ENCODE measurements around the gene ZGRF1.
"Not testable (repeated sequence)": the region's sequence is repeated elsewhere in the genome, so short reads cannot be mapped to it uniquely, and the experiment has no call there.

ZGRF1 gene, protein sequence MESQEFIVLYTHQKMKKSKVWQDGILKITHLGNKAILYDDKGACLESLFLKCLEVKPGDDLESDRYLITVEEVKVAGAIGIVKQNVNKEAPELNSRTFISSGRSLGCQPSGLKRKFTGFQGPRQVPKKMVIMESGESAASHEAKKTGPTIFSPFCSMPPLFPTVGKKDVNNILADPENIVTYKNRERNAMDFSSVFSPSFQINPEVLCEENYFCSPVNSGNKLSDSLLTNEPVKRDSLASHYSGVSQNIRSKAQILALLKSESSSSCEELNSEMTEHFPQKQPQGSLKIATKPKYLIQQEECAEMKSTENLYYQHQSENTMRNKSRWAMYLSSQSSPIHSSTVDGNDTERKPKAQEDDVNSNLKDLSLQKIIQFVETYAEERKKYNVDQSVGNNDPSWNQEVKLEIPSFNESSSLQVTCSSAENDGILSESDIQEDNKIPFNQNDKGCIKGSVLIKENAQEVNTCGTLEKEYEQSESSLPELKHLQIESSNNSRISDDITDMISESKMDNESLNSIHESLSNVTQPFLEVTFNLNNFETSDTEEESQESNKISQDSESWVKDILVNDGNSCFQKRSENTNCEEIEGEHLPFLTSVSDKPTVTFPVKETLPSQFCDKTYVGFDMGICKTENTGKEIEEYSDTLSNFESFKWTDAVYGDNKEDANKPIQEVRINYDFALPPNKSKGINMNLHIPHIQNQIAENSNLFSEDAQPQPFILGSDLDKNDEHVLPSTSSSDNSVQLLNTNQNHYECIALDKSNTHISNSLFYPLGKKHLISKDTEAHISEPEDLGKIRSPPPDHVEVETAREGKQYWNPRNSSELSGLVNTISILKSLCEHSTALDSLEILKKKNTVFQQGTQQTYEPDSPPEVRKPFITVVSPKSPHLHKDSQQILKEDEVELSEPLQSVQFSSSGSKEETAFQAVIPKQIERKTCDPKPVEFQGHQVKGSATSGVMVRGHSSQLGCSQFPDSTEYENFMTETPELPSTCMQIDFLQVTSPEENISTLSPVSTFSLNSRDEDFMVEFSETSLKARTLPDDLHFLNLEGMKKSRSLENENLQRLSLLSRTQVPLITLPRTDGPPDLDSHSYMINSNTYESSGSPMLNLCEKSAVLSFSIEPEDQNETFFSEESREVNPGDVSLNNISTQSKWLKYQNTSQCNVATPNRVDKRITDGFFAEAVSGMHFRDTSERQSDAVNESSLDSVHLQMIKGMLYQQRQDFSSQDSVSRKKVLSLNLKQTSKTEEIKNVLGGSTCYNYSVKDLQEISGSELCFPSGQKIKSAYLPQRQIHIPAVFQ (N-terminal part only)

DNA sequence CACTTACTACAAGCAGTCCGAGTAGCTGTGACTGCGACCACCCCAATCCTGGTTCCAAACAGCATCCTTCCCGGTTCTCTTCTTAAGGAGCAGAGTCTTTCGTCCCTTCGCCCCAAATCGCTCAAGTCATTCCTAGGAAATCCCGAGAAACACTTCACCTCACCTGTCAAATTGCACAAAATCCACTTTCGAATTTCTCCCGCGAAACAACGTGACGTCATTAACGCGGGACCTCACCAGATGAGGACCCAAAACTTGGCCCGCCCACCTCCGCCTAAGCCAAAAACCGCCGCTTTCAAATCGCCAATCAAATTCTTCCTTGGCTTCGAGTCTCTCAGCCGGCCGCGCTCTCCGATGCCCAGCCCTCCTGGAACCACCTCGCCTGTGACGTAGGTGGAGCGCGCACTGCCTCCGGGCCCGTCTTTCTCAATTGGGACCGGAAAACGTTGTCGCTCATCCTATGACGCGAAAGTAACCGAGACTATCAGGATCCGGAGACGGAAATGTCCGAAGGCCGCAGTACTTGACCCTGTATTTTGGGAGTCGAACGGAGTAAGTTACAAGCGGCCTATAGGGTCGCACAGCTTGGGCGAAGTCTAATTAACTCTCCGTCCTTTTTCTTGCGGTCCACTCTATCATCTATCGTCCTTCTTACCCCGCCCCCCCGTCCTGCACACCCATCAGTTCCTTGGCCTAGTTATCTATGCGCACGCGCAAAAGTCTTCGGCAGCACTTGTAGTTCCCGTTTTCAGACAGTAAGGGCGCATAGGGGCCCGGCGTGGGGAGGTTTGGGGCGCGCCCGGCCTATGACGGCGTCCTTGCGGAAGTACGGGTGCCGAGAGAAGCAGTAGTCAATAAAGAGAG is at the start of gene ZGRF1, which contains the start of gene LARP7:
Gene ZGRF1 (minus strand): TSS at position 222 of the 864 bp plus-strand sequence. CDS start 3,733 bp downstream, outside the sequence.
Gene LARP7 (plus strand): TSS at position 456 of the 864 bp plus-strand sequence. CDS start 7,527 bp downstream, outside the sequence.
- peak; percentile 74 to 100 (median 98) for DNase-seq

DNA sequence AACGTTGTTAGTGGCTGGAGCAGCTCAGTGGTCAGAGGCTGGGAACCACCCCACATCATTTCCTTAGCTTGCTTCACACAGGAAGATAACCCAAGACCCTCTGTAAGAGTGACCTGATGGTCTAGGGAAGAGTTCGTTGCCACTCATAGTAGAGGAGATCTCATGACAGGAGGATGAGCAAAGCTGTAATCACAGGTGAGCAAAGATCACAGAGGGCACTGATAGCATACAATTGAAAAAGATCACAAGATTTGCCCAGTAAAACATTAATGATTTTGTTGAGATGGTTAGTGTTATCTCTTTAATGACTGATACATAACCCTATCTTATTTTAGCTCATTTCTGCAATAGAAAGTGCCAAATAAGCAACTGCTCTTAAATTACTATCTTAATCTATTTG is 44.3 kb upstream of the ZGRF1 start:
- DNase-seq: no peak

DNA sequence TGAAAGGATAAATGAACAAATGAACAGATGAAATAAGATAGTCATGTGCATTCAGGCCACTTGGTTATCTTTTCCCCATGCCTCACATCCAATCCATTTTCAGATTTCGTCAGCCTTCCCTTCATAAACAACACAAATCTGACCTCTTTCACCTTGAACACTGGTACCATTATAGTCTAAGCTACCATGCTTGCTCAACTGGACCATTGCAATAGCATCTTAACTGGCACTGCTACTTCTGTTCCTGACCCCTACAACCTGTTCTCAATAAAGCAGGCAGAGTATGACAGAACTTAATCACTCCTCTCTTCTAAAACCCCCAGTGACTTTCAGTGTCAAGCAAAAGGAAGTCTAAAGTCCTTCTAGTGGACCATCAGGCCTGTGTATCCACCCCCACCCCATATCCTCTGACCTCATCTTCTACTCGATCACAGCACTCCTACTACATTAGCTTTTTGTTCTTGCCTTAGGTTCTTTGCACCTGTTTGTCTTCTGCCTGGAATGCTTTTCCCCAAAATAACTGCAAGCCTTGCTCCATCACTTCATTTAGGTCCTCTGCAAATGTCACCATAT is 40.9 kb upstream of the ZGRF1 start:
- DNase-seq: no peak

DNA sequence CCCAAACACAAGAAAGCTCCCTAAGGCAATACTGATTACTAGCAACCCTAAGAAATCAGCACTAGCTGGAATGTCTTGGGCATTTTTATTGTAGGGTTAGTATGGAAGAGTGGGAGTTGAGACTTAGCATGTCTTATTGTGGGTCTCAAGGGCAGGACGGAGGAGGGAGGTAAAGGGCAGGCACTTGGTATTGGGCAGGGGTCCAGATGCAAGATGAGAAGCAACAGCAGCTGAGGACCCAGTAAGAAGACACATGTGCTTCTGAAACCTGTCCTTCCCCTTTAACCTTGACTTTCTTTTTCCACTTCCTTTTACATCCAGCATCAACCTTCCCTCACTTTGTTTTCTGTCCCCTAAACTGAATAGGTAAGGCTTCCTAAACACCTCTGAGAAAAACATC is 37.7 kb upstream of the ZGRF1 start:
- DNase-seq: no peak

DNA sequence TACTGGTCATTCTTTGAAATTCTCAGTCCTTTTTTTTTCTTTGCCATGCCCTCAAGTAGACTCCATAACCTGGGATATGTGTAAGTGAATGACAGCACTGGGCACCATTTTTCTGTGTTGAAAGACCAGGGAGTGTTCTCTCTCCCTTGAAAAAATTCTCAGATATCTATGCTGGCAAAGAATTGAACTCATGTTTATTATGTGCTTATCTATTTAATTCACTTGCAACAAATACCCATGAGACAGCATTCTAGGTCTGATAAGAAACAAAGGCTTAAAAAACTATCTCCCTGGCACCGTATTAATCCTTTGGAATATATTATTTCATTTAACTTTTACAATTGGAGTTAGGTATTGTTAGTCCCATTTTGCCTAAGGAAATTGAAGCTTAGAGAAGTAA is 37.0 kb upstream of the ZGRF1 start:
- no peak for DNase-seq

DNA sequence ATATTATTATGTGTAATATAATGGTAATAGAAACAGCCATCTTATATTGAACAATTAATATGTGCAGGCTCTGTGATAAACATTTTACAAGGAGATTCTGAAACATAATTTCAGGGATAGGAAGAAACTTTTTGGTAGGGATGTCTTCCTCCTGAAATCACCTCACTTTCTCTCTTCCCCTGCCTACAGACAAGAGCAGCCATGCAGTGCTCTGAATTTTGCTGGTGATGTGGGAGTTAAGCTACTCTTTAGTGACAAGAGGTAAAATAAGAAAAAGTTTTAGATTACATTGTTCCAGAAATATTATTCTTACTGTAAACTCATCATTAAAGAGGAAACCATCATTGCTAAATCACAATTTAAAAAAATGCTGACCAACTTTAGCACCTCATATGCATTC is 36.4 kb upstream of the ZGRF1 start:
- no peak for DNase-seq

DNA sequence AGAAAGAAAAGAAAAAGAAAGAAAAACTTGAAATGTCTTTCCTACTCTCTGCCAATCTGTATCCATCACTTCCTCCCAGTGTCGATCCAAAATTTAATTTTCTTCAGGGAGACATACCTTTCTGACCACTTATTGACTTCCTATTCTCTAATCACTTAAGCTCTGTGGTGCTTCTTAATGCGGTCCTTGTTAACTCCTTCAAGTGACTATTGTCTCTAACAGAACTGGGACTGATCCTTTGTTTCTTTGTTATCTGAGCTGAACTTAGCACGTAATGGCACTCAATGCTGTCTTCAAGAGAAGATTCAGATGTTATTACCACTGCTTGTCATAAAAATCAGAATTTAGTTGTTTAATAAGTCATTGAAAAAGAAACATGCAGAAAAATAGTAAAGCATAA is 31.4 kb upstream of the ZGRF1 start:
- DNase-seq: no peak

DNA sequence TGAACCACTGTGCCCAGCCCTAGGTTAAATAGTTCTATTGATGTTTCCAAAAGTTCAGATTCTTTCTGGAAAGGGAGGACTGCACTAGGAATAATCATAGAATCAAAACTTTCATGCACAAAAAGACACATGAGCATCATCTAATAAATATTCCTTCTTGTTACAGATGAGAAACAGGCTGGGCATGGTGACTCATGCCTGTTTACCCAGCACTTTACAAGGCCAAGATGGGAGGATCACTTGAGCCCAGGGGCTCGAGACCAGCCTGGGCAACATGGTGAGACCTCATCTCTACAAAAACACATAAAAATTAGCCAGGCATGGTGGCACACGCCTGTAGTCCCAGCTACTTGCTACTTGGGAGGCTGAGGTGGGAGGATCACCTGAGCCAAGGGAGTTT is 27.9 kb upstream of the ZGRF1 start:
- no peak for DNase-seq

DNA sequence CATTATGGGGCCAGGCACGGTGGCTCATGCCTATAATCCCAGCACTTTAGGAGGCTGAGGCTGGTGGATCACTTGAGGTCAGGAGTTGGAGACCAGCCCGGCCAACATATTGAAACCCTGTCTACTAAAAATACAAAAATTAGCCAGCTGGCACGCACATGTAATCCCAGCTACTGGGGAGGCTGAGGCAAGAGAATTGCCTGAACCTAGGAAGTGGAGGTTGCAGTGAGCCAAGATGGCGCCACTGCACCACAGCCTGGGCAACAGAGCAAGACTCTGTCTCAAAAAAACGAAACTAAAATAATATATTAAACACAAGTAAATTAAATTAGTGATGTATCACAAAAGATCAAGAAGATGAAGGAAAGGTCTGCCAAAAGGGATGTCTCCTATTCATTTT is 19.4 kb upstream of the ZGRF1 start:
- not testable (repeated sequence) for DNase-seq

DNA sequence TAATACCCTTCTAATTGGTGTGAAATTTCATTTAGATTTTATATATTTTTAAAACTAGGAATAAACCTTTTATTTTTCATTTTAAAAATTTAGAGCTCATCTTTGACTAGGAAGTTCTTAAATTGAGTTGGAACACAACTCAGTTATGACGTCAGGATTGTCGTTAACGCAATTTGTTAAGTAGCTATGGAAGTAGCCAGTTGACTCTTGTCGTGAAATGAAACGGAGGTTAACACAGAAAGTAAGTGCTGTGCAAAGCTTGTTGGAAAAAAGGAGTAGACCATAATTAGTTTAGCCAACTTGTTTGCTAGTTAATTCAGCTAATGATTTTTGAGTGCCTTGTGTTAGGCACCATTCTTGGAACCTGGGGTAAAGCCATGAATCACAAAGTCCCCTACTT is 18.6 kb upstream of the ZGRF1 start:
- DNase-seq: no peak

DNA sequence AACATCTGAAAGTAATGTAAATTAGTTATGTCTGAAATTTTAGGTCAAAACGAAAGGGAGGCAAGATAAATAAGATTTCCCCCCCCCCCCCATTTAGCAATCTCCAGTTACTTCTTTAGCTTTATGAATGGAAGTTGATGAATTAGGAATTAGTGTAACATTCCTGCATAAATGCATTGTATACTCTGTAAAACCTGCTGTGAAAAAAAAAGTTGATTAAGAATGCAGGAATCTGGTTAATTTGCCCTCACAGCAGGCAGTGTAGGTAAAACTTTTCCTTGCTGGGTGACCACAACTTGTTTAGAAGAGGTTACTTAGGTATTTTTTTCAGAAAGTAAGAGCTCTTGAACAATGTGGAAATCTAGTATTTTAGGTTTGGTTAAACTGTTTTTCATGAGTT is 15.5 kb upstream of the ZGRF1 start:
- no peak for DNase-seq

DNA sequence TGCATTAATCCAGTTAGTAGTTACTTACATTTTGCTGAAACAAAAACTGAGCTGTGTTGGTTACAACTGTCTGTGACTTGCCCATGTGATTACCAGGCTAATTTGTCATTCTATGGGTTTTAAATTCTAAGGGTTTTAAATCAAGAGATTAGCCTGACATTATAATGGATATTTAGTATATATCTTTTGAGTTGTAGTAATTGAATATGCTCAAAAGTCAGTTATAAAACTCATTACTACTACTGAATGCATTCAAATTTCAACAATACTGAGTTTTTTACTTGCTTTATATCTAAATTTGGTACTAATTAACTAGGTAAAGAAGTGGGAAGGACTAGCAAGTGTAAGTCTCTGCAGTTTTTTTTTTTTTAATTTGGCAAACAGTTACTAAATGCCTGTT is 14.9 kb upstream of the ZGRF1 start:
- no peak for DNase-seq

DNA sequence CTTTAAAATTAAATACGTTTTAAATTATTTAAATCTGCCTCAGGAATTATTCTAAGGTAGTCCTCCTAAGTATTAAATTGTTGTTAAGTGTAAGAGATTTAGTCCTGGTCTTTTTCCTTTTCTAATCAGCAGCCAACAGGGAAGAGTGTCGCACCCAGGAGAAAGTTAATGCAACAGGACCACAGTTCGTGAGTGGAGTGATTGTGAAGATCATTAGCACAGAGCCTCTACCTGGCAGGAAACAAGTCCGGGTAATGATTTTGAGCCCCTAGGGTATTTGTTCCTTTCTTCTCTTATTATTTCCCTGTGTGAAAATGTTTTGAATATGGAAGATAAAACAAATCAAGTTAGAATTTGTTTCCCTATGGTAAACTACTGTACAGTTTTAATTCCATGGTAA is 13.6 kb upstream of the ZGRF1 start:
- DNase-seq: no peak

DNA sequence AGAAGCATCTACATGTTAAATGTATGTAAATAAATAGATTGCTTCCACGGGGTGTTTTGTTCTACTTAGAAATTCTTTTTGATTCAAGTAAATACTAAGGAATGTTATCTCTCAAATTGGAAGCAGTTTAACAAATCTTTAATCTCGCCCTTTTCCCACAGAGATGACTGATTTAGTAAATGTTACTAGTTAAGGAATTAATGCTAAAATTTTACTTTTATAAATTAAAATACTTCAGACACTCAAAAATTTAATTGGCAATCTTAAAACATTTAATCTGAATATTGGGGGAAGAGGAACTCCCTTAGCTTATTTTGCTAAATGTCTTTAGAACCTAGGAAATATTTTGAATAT is 12.3 kb upstream of the ZGRF1 start:
- no peak for DNase-seq

DNA sequence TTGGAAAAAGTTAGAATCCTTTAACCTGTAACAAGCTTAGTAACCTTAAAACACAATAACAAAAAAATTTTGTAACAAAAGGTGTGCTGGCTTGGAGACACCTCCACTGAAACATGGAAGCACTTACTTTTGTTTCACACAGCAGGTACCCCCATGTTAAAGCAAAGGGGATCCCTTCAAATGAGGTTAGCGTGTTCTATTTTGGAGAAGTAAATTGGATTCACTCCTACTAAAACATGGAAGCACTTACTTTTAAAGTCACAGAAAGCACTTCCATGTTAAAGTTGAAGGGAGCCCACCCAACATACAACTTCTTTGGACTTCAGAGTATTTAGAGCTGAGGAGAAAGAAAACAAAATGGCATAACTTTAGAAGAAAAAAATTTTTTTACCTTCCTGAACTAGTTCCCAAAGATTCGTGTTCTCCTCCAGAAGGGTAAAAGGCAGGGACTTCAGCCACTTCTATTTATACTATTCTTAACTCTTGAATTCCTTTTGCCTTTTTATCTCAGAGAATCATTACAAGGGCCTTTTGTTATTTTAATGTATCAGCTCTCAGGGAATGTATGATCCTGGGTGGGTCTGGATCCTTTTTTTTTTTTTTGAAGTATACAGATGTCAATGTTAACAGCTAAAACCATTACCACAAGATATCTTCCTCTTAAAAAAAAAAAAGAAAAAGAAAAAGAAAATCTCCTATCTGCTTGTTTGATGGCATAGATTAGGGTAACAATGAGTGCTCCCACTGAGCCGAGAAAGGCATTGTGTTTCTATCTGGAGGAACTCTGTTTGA is 11.8 kb upstream of the ZGRF1 start:
- DNase-seq: no peak

DNA sequence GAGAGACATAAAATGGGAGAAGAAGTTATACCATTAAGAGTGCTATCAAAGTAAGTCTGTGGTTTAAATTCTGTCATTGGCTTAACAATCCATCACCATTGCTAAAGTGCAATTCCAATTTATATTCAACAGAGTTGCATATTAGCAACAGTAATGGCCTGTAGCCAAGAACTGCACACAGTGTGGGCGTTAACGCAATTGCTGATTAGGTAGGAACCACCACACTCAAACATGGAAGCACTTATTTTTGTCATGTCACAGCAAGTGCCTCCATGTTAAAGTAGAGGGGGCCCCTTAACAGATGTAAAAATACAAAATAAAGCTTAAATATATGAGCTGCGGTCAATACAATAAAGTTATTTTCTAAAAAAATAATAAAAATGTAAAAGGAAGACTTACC is 11.1 kb upstream of the ZGRF1 start:
- DNase-seq: no peak

DNA sequence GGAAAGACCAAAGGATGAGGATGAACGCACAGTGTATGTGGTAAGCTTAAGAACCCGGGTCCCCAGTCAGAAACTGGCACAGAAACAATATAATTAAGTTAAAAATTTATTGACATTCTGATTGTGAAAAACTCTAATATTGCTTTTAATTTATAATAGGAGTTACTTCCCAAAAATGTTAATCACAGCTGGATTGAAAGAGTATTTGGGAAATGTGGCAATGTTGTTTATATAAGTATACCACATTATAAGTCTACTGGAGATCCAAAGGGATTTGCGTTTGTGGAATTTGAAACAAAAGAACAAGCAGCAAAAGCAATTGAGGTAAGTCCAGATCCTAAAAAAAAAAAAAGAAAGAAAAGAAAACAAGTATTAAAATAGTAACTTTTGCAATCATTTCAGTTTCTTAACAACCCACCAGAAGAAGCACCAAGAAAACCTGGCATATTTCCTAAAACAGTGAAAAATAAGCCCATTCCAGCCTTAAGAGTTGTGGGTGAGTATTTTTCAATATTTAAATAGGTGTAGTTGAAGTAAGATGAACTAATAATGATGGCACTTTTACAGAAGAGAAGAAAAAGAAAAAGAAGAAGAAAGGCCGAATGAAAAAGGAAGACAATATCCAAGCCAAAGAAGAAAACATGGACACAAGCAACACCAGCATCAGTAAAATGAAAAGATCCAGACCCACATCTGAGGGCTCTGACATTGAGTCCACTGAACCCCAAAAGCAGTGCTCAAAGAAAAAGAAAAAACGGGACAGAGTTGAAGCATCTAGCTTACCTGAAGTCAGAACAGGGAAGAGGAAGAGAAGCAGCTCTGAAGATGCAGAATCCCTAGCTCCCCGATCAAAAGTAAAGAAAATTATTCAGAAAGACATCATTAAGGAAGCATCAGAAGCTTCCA is 10.2 kb upstream of the ZGRF1 start:
- no peak for DNase-seq

DNA sequence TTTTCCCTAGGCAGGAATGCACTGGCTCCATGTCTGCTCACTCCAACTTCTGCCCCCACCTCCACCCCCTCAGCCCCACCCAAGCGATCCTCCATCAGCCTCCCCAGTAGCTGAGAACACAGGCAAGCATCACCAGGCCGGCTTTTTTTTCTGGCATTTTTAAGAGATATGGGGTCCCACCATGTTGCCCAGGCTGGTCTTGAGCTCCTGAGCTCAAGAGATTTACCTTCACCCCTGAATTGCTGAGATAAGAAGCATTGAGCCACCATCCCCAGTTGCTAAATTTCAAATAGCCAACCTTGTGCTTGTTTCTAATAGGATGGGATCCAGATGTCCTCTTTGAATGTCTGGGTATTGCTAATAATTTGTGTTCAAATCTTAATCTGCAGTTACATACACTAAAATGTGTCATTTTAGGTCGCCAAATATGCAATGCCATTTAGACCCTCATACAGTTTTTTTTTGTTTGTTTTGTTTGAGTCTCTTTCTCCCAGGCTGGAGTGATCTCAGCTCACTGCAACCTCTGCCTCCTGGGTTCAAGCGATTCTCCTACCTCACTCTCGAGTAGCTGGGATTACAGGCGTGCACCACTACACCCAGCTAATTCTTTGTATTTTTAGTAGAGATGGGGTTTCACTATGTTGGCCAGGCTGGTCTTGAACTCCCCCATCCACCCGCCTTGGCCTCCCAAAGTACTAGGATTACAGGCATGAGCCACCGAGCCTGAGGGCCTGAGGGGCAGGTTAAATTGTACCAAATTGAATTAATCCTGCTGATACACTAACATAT is 9.0 kb upstream of the ZGRF1 start:
- DNase-seq: no peak
